Cerebellar cortex (tissue), 1 donor: Measurements from ENCODE around the gene CPSF6.
"Not testable (repeated sequence)": the region's sequence is repeated elsewhere in the genome, so short reads cannot be mapped to it uniquely, and the experiment has no call there.

Experiments used
- DNase-seq: peaks from one replicate; pipeline ENCODE4 v3.0.0-alpha.2; 2015; ENCODE audit warnings: low spot score

CPSF6 gene

DNA sequence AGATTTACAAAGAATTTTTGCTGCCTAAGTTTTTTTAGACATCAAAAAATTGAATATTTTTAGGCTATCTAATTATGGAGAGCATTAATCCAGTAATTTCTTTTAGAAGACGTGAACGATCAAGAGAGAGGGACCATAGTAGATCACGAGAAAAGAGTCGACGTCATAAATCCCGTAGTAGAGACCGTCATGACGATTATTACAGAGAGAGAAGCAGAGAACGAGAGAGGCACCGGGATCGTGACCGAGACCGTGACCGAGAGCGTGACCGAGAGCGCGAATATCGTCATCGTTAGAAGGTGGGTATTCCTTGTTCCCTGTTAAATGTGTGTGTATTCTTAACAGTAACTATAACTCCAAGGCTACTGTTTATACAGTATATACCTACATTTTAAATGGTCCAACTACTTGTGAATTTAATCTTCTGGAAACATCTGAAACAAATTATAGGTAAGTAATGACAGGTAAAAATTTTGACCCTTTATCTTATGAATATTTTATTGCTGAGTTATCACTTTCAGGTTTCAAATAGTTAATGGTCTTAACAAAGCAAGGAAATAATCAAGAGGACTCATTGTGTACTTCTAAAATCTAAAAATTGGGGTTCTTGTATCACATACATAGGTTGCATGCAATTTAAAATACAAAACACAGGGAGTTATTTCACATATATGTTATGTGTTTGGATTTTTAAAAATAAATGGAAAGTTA, 23.1 kb downstream of the CPSF6 start:
- DNase-seq = no peak

DNA sequence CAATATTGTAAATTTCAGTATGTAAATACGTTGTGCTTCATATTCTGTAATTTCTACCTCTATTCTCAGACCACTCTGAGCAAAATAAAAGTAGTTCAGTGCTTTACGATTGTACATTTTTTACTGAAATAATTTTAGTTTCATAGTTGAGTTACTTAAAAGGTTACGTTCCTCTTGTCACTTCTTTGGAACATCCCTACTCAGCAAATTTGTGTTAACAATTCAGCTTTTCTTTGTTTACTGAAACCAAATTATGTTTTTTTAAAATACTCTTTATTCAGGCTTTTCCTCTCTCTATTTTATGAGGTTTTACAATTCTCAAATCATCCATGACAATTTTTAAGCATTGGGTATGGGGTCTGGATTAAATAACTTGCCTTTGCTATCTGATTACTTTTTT, 25.8 kb downstream of the CPSF6 start:
- DNase-seq = no peak

DNA sequence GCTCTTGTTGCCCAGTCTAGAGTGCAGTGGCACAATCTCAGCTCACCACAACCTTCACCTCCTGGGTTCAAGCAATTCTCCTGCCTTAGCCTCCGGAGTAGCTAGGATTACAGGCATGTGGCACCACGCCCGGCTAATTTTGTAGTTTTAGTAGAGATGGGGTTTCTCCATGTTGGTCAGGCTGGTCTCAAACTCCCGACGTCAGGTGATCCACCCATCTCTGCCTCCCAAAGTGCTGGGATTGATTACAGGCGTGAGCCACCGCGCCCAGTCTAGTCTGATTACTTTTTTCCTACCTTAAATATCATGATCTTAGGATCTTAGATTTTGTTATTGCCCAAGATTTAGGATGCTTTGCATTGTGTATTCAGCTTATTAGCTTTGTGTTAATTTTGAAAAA, 26.3 kb downstream of the CPSF6 start:
- not testable (repeated sequence) for DNase-seq

DNA sequence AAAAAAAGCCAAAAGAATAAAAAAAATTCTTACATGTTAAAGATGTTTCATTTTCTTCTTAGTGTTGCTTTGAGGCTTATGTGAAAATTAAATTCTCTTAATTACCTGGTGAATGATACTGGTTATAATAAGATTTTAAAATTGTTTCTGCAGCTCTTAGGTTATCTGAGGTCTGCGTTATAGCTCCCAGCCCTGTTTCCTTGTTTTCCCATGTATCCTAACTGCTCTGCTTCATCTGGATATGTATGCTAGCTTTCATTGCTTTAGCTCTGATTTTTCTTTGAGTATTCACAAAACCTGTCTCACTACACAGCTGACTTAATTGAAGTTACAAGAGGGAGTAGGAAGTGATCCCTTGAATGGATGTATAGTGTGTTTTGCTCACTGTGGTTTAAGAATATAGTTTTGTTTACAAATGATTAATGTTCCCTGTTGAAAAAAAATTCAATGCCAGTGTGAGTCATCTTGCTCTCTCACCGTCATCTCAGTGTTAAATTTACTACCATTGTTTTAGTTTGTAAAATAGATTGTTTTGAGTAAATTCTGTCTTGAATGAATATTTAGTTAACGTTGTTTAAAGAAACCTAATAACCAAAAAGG, 26.8 kb downstream of the CPSF6 start:
- DNase-seq = no peak

DNA sequence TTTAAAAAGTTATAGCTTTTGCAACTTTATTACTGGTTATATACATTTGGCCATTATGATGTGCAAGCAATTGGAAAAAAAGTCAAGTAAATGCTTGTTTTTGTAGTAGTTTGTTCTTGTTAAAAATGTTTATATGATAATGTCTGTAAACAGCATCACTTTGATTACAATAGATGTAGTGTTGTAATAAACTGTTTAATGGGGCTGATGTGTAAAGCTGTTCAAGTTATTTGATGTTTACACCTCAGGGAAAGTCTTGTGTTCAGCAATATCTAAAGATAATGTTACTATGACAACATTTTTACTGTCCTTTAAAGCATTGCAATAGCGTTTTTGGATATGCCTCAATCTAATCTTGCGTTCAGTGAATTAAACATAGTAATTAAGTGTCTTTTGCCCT, 30.4 kb downstream of the CPSF6 start:
- no peak for DNase-seq

DNA sequence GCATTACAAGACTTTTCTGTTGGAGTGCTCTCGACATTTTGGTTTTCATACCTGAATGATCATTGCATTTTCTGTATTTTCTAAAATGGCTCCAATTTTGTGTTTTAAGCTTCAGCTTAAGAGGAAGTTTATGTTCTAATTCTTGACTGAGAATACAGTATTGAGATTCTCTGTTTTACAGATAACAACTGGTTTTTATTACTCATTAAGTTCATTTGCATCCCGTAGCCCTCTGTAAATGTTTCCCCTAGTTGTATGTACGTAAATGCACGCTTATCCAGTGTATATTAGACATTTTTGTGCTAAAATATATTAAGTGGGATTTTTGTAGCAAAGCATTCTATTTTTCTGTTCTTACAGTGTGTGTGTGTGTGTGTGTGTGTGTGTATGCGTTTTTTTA, 33.1 kb downstream of the CPSF6 start:
- DNase-seq = no peak

DNA sequence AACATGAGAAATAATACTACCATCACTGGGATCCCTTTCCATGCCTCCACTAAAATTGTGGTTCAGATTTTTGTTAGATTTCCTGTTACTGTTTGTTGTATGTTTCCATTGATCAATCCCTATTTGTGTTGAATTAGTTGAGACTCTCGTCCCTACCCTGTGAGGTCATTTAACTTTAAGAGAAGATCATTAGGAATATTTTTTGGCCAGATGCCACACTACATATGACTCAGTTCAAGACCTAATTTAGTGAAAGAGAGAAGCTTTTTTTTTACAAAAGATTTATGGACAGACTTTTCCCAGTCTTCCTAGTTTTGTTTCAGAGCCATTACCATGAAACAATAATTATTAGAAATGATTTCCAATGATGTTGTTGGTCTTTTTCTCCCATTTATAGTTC, 35.5 kb downstream of the CPSF6 start:
- no peak for DNase-seq

DNA sequence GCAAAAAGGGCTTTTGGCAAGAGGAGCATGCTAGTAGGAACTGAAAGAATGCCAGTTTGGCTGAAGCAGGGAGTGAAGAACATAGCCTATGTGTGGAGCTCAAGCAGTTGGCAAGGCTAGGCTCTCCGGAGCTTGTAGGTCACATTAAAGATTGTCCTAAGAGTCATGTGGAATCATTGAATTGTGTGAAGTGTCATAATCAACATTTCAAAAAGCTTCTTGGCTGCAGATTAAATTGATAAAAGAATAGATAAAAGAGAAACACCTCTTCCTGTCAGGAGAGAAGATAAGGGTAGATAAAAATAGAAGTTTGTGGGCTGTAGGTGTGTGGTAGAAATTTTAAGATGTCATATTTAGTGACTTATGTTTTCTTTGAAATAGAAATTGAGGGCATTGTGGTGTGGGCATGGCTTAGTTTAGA, 36.1 kb downstream of the CPSF6 start:
- DNase-seq = peak; percentile 69

DNA sequence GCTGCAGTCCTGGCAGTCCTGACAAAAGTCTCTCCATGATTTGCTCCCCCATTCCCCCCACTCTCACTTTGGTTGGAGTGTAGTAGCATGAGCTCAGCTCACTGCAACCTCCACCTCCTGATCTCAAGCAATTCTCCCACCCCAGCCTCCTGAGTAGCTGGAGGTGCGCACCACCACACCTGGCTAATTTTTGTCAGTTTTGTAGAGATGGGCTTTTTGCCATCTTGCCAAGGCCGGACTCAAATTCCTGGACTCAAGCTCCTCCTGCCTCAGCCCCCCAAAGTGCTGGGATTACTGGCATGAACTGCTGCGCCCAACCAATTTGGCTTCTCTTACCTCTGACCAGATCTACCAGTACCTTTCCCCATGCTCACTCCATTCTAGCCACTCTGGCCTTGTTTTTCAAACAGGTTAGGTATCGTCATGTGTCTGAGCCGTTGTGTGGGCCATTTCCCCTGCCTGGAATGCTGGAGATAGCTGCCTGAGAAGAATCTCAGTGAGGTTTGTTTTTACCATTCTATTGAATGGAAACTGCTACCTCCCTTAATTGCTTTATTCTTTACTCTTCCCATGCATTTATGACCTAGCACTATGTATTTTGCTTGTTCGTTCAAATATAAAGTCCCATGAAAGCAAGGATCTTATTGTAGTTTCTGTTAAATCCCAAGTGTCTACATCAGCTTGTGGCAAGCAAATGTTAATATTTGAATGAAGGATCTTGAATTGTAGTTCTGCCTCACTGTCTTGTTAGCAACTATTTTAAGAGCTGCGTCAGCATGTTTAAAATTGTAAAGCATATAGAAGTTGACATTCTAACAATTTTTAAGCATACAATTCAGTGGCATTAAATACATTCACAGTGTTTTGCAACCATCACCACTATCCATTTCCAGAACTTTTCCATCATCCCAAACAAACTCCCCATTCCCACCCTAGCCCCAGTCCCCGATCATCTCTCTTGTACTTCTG, 39.7 kb downstream of the CPSF6 start:
- no peak for DNase-seq

DNA sequence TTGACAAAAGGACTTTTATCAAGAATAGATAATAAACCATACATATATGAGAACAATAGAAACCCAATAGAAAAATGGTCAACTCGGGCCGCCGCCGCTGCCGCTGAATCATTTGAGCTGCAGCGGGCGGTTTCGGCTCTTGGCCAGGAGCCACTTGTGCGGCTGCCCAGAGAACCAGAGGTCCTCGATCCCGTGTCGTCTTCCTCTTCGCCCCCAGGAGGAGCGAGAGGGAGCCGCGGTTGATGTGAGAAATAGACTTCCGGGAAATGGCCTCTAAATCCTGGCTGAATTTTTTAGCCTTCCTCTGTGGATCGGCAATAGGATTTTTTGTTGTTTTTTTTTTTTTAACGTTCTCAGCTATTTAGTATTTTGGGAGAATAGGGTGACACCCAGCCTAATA, 44.8 kb downstream of the CPSF6 start:
- peak; percentile 66 for DNase-seq

DNA sequence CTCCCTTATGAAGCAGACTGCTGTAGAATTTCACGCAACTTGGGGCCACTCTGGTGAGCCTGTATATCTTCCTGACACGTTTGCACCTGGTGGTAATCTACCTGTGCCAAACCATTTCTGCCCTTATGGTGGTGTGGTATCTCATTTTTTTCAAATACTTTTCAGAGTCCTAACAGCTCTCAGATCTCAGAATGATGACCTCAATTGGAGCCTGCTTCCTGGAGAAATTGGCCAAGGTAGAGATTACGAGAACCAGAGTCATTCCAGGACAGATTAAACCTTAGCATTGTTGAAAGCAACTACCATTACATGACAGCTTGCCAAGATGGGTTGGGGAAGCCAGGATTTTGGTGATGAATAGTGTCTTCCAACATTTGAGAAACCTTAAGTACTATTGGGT, 48.2 kb downstream of the CPSF6 start:
- no peak for DNase-seq

DNA sequence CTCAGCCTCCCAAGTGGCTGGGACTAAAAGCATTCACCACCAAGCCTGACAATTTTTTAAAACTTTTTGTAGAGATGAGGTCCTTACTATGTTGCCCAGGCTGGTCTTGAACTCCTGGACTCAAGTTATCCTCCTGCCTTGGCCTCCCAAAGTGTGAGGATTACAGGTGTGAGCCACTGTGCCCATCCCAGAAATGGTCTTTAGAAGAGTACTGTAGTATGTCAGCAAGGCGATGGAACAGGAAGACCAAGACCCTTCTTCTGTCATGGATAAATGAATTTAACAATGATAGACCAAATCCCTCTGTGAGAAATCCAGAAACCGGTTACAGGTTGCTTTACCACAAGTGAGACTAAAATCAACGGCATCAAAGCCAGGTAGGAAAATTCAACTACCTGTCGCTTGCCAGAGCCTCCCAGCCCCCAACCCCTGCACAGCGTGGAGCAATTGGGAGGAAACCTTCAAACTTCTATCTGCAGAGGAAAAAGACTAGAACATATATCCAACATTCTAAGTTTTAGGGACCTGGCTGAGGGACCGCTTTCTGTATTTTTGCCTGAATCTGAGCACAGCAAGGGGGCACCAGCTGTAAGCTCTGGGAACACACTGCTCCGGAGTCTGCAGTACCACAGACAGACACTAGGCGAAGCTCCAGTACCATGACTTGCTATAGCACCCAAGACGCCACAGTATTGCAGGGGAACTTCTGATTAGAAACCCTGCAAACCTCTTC, 51.3 kb downstream of the CPSF6 start:
- DNase-seq = peak; percentile 72

DNA sequence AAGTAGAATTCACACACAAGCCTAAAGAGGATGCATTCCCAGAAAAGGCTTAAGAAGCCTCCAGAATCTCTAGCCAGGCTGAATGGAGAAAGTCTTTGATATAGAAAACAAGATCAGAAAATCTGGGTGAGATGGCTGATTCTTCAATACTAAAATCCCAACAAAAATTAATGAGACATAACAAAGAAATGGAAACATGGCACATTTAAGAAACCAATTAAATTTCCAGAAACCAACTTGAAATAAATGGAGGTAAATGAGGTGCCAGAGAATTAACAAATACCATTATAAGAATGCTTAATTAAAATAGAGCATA, 51.9 kb downstream of the CPSF6 start:
- DNase-seq = no peak

DNA sequence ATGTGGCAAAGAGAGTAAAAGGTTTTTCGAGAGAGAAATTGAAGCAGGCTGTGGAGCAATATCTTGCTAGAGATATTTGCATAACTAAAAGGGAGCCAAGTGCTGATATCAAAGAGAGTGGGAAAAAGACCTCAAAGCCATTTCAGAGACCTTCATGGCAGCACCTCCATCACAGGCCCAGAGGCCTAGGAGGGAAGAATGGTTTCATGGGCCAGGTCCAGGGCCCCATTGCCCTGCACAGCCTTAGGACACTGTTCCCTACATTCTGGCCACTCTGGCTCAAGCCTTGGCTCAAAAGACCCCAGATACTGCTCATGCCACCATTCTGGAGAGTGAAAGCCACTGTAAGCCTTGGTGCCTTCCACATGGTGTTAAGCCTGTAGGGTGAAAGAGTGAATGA, 58.8 kb downstream of the CPSF6 start:
- no peak for DNase-seq

DNA sequence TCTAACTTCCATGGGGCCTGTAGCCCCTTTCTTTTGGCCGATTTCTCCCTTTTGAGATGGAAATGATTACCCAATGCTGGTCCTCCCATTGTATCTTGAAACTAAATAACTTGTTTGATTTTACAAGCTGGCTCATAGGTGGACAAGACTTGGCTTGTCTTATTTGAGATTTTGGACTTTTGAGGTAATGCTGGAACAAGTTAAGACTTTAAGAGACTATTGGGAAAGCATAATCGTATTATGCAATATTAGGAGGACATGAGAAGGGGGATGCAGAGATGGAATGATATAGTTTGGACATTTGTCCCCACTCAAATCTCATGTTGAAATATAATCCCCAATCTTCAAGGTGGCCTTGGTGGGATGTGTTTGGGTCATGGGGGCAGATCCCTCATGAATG, 59.6 kb downstream of the CPSF6 start:
- DNase-seq = no peak

DNA sequence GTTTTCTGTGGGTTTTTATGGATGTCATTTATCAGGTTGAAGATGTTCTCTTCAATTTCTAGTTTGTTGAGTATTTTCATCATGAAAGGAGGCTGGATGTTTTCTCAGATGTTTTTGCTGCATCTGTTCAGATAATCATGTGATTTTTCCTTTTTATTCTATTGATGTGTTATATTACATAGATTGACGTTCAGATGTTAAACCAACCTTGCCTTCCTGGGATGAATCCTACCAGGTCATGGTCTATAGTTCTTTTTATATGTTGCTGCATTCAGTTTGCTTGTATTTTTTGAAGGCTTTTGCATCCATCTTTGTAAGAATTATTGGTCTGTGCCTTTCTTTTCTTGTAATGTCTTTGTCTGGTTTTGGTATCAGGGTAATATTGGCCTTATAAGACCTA, 64.9 kb downstream of the CPSF6 start:
- DNase-seq = no peak

DNA sequence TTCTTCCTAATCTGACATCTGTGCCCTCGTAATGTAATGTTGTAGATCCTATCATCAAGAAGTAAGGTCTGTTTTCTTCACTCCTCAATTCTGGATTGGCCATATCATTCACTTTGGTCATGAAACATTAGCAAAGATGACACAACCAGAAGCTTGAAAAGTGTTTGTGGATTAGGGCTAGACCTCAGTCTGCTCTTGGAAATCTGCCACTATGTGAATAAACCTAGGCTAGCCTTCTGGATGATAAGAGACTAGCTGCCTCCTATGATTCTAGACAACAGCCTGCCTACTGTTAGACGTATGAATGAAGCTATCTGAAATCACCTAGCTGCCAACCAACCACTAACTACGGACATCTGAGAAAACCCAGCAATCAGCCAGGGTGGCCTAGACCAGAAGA, 70.1 kb downstream of the CPSF6 start:
- no peak for DNase-seq

DNA sequence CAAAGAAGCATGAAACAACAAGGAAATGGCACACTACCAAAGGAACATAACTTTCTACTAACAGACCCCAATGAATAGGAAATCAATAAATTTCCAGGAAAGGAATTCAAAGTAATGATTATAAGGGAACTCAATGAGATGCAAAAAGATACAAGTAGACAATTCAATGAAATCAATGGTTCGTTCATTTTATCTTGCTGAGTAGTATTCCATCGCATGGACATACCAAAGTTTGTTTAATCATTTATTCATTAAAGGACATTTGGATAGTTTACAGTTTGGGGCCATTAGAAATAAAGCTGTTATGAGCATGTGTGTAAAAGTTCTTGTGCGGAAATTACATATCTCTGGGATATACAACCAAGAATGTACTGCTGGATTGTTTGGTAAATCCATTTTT, 73.8 kb downstream of the CPSF6 start:
- DNase-seq = no peak

DNA sequence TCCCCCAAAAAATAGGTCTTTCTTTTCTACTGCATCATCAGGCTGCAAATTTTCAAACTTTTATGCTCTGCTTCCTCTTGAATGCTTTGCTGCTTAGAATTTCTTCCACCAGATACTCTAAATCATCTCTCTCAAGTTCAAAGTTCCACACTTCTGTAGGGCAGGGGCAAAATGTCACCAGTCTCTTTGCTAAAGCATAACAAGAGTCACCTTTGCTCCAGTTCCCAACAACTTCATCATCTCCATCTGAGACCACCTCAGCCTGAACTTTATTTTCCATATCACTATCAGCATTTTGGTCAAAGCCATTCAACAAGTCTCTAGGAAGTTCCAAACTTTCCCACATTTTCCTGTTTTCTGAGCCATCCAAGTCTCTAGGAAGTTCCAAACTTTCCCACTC, 77.4 kb downstream of the CPSF6 start:
- DNase-seq = not testable (repeated sequence)

DNA sequence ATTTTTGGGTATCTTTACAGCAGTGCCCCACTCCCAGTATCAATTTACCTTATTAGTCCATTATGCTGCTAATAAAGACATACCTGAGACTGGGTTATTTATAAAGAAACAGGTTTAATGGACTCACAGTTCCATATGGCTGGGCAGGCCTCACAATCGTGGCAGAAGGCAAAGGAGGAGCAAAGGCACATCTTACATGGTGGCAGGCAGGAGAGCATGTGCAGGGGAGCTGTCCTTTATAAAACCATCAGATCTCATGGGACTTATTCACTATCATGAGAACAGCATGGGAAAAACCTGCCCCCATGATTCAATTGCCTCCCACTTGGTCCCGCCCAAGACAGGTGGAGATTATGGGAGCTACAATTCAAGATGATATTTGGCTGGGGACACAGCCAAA, 77.9 kb downstream of the CPSF6 start:
- not testable (repeated sequence) for DNase-seq

DNA sequence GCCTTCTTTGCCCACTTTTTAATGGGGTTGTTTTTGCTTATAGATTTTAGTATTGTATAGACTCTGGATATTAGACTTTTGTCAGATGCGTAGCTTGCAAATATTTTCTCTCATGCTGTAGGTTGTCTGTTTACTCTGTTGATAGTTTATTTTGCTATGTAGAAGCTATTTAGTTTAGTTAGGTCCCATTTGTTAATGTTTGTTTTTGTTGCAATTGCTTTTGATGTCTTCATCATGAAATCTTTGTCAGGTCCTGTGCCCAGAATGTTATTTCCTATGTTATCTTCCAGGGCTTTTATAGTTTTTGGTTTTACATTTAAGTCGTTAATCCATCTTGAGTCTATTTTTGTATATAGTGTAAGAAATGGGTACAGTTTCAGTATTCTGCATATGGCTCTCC, 78.9 kb downstream of the CPSF6 start:
- DNase-seq = no peak

DNA sequence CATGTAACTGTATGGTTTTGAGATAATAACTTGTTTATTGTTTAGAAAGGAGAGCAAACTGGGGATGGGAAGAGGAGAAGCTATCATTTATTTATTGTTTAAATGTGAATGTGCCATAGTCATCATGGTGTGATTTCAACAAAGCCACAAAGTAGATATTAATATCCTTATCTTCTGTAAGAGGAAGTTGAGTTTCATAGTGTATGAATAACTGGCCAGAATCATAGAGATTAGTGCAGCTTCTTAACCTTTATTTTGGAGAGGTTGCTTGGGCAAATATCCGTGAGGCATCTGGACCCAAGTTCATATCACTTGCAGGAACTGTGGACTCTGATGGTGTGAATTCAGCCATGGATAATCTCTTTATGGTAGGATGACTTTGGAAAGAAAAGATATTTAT, 82.0 kb downstream of the CPSF6 start:
- DNase-seq = no peak
